ENCODE data around the gene LKAAEAR1.

LKAAEAR1 gene

DNA sequence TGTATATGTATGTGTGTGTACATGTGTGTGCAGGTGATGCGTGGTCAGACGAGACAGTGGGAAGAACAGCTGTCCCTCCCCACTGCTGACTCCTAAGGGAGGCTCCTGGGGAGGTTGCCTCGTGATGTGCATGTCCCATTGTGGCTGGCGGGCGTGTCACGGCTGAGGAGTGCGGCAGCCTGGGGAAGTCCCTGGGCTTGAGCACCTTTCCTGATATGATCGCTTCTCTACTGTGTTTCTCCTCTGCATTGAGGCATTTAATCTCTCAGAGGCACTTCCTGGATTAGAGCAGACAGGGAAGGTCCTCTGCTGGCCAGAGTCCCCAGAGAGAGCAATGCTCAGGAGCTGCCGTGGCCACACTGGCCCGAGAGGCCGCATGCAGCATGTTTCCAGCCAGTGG lies 11.7 kb upstream of the LKAAEAR1 start:
- DNase-seq (ENCODE audit: low read depth), result no peak
- H3K4me3 ChIP-seq (ENCODE audit: control insufficient read depth, low read depth, low read length), result no peak overlapping the region
- TF ChIP-seq, protein P1, sequence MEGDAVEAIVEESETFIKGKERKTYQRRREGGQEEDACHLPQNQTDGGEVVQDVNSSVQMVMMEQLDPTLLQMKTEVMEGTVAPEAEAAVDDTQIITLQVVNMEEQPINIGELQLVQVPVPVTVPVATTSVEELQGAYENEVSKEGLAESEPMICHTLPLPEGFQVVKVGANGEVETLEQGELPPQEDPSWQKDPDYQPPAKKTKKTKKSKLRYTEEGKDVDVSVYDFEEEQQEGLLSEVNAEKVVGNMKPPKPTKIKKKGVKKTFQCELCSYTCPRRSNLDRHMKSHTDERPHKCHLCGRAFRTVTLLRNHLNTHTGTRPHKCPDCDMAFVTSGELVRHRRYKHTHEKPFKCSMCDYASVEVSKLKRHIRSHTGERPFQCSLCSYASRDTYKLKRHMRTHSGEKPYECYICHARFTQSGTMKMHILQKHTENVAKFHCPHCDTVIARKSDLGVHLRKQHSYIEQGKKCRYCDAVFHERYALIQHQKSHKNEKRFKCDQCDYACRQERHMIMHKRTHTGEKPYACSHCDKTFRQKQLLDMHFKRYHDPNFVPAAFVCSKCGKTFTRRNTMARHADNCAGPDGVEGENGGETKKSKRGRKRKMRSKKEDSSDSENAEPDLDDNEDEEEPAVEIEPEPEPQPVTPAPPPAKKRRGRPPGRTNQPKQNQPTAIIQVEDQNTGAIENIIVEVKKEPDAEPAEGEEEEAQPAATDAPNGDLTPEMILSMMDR (IDR thresholded peaks at IDR 0.05; ENCODE audit: control insufficient read depth, insufficient read depth, low read depth, low read length, missing control alignments), result no peak

DNA sequence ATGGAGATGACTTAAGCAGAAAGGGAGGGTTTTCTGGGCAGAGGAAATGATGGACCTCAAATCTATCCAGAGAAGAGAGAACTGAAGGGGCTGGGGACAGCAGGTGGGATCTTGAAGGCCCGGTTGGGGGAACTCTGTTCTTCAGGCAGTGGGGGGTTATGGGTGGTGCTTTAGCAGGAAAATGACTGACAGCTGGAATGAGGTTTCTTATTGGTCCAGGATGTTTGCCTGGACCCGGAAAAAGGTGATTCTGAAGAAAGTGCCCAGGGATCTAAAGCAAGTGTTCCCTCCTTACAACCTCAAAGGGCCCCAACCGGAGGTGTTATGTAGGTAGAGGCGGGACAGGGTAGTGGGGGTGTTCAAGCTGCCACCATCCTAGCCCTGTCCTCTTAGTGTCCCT lies 11.3 kb upstream of the LKAAEAR1 start:
- DNase-seq (ENCODE audit: low read depth), result no peak
- no peak overlapping the region for H3K4me3 ChIP-seq (ENCODE audit: control insufficient read depth, low read depth, low read length)
- TF ChIP-seq, protein P1 (IDR thresholded peaks at IDR 0.05; ENCODE audit: control insufficient read depth, insufficient read depth, low read depth, low read length, missing control alignments), result no peak

DNA sequence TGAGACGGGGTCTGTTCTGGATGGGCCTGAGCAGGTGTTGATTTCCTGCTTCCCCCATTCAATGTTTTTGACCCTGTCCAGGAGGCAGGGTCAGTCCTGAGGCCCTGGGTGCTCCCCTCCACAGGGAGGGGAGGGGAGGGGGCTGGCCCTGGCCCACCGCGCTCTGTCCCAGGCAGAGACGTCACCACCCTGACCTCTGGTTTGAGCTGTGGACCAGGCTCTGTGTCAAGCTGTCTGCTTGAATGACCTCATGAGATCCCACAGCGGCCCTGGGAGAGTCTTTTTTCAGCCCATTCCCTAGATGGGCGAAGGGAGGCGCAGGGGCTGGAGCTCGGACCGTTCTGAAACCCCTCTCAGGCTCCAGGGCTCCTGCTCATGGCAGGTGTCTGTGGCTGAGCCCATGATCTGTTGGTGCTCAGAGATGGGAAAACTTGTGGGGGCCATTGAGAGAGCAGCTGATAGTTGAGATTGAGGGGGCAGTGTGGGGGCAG lies 8.9 kb upstream of the LKAAEAR1 start:
- TF ChIP-seq, protein P1 (IDR thresholded peaks at IDR 0.05; ENCODE audit: control insufficient read depth, insufficient read depth, low read depth, low read length, missing control alignments), result no peak
- no peak overlapping the region for H3K4me3 ChIP-seq (ENCODE audit: control insufficient read depth, low read depth, low read length)
- DNase-seq (ENCODE audit: low read depth), result no peak

DNA sequence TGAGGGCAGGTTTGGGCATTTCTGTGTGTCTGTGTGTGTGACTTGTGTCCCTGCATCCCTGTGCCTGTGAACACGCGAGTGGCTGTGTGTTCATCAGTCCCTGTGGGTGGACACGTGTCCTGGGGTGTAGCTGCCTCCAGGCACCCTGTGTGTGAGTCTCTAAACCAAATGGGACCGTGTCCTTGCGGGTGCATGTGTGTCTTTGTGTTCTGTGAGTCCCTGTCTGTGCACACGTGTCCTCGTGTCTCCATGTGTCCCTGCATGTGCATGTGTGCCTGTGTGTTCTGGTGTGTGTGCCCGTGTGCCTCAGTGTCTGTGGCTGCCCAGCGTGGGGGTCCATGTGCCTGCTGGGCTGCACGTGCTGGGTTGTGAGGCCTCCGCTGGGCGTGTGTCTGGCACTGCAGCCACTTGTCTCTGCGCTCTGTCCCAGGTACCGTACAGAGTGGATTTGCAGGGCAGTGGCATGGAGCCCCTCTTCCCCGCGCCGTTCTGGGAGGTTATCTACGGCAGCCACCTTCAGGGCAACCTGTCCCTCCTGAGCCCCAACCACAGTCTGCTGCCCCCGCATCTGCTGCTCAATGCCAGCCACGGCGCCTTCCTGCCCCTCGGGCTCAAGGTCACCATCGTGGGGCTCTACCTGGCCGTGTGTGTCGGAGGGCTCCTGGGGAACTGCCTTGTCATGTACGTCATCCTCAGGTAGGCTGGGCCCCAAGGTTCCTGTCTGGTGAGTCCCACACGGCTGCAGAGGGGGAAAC lies 8.2 kb upstream of the LKAAEAR1 start:
- no peak overlapping the region for H3K4me3 ChIP-seq (ENCODE audit: control insufficient read depth, low read depth, low read length)

DNA sequence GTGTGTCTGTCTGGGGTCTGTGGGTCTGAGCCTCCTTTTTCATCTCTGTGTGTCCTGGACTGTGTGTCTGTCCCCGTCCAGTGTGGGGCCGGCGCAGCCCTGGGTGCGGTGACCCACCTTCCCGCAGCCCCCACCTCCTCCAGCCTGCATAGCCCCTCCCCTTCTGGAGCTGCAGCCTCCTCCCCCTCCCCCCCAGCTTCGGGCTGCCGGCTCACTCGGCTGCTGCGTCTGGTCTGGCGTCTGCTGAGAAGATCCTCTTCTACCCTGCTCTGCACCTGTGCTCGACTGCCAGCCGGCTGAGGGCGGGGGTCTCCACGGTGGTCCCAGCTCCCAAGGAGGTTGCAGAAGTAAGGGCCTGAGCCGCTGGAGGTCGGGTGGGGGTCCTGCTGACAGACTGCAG lies 7.6 kb upstream of the LKAAEAR1 start:
- no peak for DNase-seq (ENCODE audit: low read depth)
- H3K4me3 ChIP-seq (ENCODE audit: control insufficient read depth, low read depth, low read length), result no peak overlapping the region
- TF ChIP-seq, protein P1 (IDR thresholded peaks at IDR 0.05; ENCODE audit: control insufficient read depth, insufficient read depth, low read depth, low read length, missing control alignments), result no peak

More for the DNA sequence above, 8.2 kb upstream of the LKAAEAR1 start:
- TF ChIP-seq, protein P1 (IDR thresholded peaks at IDR 0.05; ENCODE audit: control insufficient read depth, insufficient read depth, low read depth, low read length, missing control alignments), result no peak
- no peak for DNase-seq (ENCODE audit: low read depth)

DNA sequence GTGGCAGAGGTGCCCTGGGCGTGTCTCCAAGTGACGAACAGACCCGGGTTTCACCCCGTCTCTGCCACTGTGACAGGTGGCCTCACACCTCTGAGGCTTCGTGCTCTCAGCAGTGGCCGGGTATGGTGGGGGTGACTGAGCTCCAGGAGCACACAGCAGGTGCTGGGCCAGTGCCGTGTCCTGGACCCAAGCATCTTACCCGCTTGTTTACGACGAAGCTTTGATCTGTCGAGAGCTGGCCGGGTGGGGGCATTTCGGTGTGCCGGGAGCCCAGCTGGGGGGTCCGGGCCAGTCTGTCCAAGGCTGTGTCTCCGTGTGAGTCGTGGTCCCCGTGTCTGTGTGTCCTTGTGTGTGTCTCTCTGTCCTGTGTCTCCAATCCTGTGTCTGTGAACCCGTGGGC lies 7.1 kb upstream of the LKAAEAR1 start:
- no peak overlapping the region for H3K4me3 ChIP-seq (ENCODE audit: control insufficient read depth, low read depth, low read length)
- TF ChIP-seq, protein P1 (IDR thresholded peaks at IDR 0.05; ENCODE audit: control insufficient read depth, insufficient read depth, low read depth, low read length, missing control alignments), result no peak
- no peak for DNase-seq (ENCODE audit: low read depth)
